Inferior parietal cortex (tissue), 1 donor: Measurements from ENCODE around the gene RIPK1.
A peak's percentile ranks its signal among the peaks of the same experiment; 100 is the strongest.

Experiments
- DNase-seq: peaks from one replicate; pipeline ENCODE4 v3.0.0-alpha.2; 2016; ENCODE audit errors: extremely low spot score

Gene RIPK1

GRCh38 chr6:3162565-3163247 lies 94.4 kb downstream of the RIPK1 start:
- DNase-seq, result peak; percentile 56

- DNase-seq, result no peak
Measured at GRCh38 chr6:3163248-3163594, 94.9 kb downstream of the RIPK1 start.

GRCh38 chr6:3164388-3164787 lies 96.1 kb downstream of the RIPK1 start:
- no peak for DNase-seq
